HFFc6 (cell line): ENCODE data around the gene BCAS4. TPM values are rescaled to one million over a fixed set of nuclear protein-coding genes. Genes with fewer than 3 reads are reported as not detected.

Source experiments
- DNase-seq: peaks from one replicate; pipeline ENCODE4 v3.0.0-alpha.2; 2018
- H3K27ac Mint-ChIP-seq: 2 replicates; pipeline ENCODE4 v1.8.0; 2020; ENCODE audit warnings: mild to moderate bottlenecking, mixed read lengths
- H3K27me3 Mint-ChIP-seq: 2 replicates; pipeline ENCODE4 v1.8.0; 2021; ENCODE audit warnings: mild to moderate bottlenecking, moderate library complexity, mixed read lengths; ENCODE audit not compliant: insufficient read depth
- H3K36me3 Mint-ChIP-seq: 2 replicates; pipeline ENCODE4 v1.8.0; 2021; ENCODE audit warnings: low read depth, mixed read lengths
- H3K4me1 Mint-ChIP-seq: 2 replicates; pipeline ENCODE4 v1.8.0; 2020; ENCODE audit warnings: low read depth, mixed read lengths
- H3K4me3 Mint-ChIP-seq: 2 replicates; pipeline ENCODE4 v1.8.0; 2020; ENCODE audit warnings: mild to moderate bottlenecking, moderate library complexity, mixed read lengths
- H3K9me3 Mint-ChIP-seq: 2 replicates; pipeline ENCODE4 v1.8.0; 2020; ENCODE audit warnings: mild to moderate bottlenecking, mixed read lengths
- CTCF ChIP-seq: fragments of 200-600 bp; sonication (generic); IDR thresholded peaks from 2 replicates; pipeline ENCODE4 v1.5.0; 2021; ENCODE audit warnings: antibody characterized with exemption, mild to moderate bottlenecking
- total RNA-seq, 6 experiments: library from RNA; stranded (reverse); fragmentation: NEBNext Ultra II Directional; extraction: Animal tissue kit (Norgen Biotek cat#: 25700); gene quantifications; 2 replicates in 1 of 6; 3 replicates in 5 of 6; pipeline ENCODE4 v1.2.3, GENCODE V29; 2021

BCAS4 gene
- total RNA-seq, 6 experiments from 2014 or later, result 19.8 to 23.5 (median 21.7) TPM

DNA sequence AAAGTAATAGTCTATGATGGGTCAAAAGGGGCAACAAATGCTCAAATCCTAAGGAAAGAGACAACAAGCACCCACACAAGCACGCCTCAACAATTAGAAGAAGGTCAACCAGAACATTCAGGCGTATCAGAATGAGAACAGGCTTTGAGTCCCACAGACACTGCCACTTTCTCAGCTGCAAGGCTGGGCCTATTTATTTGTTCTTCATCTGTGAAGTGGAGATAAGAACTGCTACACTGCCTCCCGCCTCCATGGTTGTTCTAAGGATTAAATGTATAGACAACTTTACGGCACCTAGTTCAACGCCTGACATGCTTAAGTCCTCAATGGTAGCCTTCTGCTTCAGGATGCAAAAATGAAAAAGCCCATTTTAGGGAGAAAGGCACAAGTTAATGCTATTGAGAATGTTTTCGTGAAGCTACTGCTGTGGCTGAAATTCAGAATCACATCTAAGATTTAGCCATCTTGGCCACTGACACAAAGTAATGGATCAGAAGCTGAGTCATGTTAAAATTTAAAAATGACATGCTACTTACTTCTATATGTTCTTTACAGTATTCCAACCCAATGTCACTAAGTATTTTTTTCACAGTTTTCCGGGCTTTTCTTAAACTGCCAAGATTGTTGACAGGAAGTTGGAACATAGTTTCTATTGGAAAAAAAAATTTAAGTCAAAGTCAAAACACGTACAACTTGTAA, 108.6 kb downstream of the BCAS4 start:
- TF ChIP-seq CTCF, result no peak

DNA sequence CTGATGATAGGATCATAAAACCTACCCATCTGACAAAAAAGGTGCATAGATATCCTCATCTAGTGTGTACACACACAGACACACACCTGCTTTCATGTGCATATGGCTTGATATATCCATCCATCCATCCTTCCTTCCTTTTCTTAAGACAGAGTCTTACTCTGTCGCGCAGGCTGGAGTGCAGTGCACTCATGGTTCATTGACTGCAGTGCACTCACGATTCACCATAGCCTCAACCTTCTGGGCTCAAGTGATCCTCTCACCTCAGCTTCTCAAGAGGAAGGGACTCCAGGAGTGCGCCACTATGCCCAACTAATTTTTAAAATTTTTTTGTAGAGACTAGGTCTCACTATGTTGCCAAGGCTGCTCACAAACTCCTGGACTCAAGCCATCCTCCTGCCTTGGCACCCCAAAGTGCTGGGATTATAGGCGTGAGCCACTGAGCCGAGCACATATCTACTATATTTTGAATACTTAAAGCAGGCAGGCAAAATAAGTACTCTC, 109.3 kb downstream of the BCAS4 start:
- no peak overlapping the region for H3K4me3 Mint-ChIP-seq
- peaks cover 33% of the 10 kb centered on the region for H3K36me3 Mint-ChIP-seq
- peaks cover 17% of the 10 kb centered on the region for H3K4me1 Mint-ChIP-seq
- no peaks in the 10 kb centered on the region for H3K9me3 Mint-ChIP-seq
- TF ChIP-seq CTCF, result no peak
- DNase-seq, result no peak
- H3K27me3 Mint-ChIP-seq, result peaks cover 1% of the 10 kb centered on the region
- peak overlapping the region; percentile 23; the same call in 1 of the 2 replicates for H3K27ac Mint-ChIP-seq

More for the DNA sequence above, 108.6 kb downstream of the BCAS4 start:
- Mint-ChIP-seq H3K9me3 (no peaks in the 10 kb centered on the region), H3K4me1 (peaks cover 17% of the 10 kb centered on the region), H3K36me3 (peaks cover 35% of the 10 kb centered on the region), H3K27ac (no peak overlapping the region; the same call in 1 of the 2 replicates), H3K4me3 (no peak overlapping the region), H3K27me3 (peaks cover 1% of the 10 kb centered on the region)
- DNase-seq, result no peak

DNA sequence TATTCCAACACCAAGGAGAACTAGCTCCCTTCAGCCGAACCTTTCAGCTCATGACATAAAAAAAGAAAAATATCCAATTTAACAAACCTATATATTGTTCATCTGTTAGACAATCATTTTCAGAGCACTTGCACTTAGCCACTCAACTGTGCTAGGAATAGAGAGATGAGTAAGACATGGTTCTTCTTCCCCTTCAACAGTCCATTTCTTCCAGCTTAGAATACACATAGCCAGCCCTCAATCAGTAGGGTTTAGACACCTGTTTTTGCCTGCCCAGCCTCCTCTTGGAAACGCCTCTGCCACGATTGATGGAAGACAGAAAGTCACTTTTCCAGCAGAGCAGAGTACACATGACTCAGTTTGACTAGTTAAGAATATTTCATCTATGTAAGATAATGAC, 114.6 kb downstream of the BCAS4 start:
- Mint-ChIP-seq H3K27me3 (no peaks in the 10 kb centered on the region; the same call in 1 of the 2 replicates), H3K4me1 (peaks cover 58% of the 10 kb centered on the region), H3K4me3 (peak overlapping the region; percentile 37), H3K27ac (peak overlapping the region; percentile 95), H3K9me3 (no peaks in the 10 kb centered on the region), H3K36me3 (peaks cover 23% of the 10 kb centered on the region)
- TF ChIP-seq CTCF, result no peak
- no peak for DNase-seq

- peaks cover 23% of the 10 kb centered on the region for H3K36me3 Mint-ChIP-seq
- no peaks in the 10 kb centered on the region; the same call in 1 of the 2 replicates for H3K27me3 Mint-ChIP-seq
- H3K9me3 Mint-ChIP-seq, result no peaks in the 10 kb centered on the region
- H3K4me3 Mint-ChIP-seq, result peak overlapping the region; percentile 78
- peaks cover 74% of the 10 kb centered on the region for H3K4me1 Mint-ChIP-seq
- no peak for TF ChIP-seq CTCF
- peak; percentile 95 for DNase-seq
- peak overlapping the region; percentile 95 for H3K27ac Mint-ChIP-seq
Observed at GRCh38 chr20:50911030-50911429, 116.2 kb downstream of the BCAS4 start.

DNA sequence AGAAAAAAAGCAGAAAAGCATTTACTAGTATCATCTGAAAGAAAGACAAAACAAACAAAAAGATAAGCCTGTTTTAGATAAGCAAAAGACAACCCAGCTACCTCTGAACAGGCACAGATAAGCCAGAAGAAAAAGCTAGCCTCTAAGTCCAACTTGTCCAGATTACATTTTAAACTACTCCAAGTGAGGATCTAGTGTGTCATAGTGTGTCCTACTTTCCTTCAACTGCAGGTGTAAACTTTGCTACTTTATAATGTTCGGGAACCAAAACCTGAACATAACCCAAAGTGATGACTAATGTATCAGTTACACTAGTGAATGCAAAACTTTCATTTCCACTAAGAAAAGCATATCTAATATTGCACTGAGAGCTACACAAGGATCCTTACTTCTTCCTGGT, 116.9 kb downstream of the BCAS4 start:
- Mint-ChIP-seq H3K4me1 (peaks cover 81% of the 10 kb centered on the region), H3K36me3 (peaks cover 23% of the 10 kb centered on the region), H3K9me3 (no peaks in the 10 kb centered on the region), H3K27me3 (no peaks in the 10 kb centered on the region; the same call in 1 of the 2 replicates), H3K27ac (peak overlapping the region; percentile 95), H3K4me3 (peak overlapping the region; percentile 78)
- no peak for TF ChIP-seq CTCF
- DNase-seq, result no peak
